Coronary artery (tissue), 2 donors: ENCODE measurements around the gene RAMP3.

Experiments used
- DNase-seq: peaks from one replicate; pipeline ENCODE4 v3.0.0-alpha.2; 2017; ENCODE audit warnings: low spot score
- H3K27ac ChIP-seq, 2 donors: fragments of 200-600 bp; sonication (generic); one replicate each; pipeline ENCODE4 v1.5.1; 2016 to 2019
- H3K4me3 ChIP-seq: fragments of 200-600 bp; sonication (generic); 2 replicates; pipeline ENCODE4 v1.5.1; 2016; ENCODE audit warnings: mild to moderate bottlenecking, moderate library complexity
- TF ChIP-seq, protein P1 (sequence below): fragments of 200-600 bp; sonication (generic); IDR thresholded peaks from one replicate; pipeline ENCODE4 v1.5.1; 2019; ENCODE audit warnings: antibody characterized with exemption

Gene RAMP3

DNA sequence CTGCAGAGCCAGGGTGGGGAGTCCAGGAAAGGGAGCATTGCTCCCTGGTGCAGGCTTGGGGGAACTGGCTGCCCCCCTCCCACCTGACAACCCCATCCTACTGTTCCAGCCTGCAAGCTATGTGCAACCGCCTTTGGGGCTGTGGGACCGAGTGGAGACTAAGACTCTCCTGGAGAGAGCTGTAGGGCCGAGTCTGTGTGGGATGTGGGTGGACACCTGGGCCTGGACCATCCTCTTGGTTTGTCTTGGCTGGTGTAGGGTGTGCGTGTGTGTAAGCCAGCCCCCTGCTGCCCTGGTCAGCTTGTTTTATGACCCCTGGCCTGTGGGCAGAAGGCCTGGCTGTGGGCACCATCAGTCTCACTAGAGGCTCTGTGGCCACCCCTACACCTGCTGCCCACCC is 1.6 kb upstream of the RAMP3 start:
- Histone ChIP-seq H3K27ac (no peak overlapping the region), H3K4me3 (no peak overlapping the region)
- peak; percentile 59 for DNase-seq
- TF ChIP-seq, protein P1, sequence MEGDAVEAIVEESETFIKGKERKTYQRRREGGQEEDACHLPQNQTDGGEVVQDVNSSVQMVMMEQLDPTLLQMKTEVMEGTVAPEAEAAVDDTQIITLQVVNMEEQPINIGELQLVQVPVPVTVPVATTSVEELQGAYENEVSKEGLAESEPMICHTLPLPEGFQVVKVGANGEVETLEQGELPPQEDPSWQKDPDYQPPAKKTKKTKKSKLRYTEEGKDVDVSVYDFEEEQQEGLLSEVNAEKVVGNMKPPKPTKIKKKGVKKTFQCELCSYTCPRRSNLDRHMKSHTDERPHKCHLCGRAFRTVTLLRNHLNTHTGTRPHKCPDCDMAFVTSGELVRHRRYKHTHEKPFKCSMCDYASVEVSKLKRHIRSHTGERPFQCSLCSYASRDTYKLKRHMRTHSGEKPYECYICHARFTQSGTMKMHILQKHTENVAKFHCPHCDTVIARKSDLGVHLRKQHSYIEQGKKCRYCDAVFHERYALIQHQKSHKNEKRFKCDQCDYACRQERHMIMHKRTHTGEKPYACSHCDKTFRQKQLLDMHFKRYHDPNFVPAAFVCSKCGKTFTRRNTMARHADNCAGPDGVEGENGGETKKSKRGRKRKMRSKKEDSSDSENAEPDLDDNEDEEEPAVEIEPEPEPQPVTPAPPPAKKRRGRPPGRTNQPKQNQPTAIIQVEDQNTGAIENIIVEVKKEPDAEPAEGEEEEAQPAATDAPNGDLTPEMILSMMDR, result no peak

DNA sequence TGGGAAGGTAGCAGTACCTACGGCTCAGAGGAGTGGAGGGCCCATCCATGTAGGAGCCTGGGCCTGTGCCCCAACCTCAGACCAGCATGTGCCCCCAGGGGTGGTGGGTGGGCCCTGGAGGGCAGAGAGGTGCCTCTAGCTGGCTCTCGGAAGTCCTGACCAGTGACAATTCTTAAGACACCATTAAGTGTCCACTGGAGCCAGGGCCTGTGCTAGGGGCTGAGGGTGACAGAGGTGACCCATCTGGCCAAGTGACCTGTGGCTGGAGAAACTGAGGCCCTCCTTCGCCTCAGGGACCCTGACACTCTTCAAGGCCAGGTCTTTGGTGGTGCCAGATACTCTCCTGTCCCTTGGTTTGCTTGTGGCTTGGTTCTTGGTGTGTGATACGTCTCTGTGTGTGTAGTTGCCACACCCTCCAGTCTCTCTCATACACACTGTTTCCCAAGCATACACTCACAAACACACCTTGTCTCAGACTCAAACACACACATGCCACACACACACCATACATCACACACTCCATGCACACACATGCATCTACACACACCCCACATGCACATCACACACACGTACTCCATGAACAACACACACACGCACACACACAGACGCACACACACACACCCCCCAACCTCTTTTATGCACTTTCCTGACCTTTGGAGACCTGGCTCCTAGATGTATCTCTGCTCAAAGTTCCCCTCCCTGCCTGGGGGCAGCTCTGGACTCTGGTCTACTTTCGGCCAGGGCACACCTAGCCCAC is 897 bp upstream of the RAMP3 start:
- DNase-seq, result peak; percentile 58
- TF ChIP-seq, protein P1, result no peak
- H3K27ac ChIP-seq, result no peak overlapping the region
- peak overlapping the region; percentile 66 for H3K4me3 ChIP-seq

DNA sequence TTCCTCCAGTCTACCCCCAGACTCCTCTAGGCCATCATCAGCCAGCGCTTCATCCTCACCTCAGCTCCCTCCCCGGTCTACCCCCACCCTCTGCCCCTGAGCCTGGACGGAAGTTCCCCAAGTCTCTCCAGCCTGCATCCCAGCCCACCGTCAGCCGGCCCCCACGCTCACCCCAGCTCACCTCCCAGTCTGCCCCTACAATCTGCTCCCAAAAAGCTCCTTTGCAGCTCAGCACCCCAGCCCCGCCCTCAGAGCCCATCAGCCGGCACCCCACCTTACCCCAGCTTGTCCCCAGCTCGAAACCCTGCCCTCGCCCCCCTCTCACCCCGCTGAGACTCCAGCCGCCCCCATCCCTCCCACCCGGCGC is 322 bp upstream of the RAMP3 start:
- Histone ChIP-seq H3K4me3 (peak overlapping the region; percentile 66), H3K27ac (peak overlapping the region in 1 of 2 donors; percentile 62)
- peak; percentile 56 for DNase-seq
- TF ChIP-seq, protein P1, result no peak

DNA sequence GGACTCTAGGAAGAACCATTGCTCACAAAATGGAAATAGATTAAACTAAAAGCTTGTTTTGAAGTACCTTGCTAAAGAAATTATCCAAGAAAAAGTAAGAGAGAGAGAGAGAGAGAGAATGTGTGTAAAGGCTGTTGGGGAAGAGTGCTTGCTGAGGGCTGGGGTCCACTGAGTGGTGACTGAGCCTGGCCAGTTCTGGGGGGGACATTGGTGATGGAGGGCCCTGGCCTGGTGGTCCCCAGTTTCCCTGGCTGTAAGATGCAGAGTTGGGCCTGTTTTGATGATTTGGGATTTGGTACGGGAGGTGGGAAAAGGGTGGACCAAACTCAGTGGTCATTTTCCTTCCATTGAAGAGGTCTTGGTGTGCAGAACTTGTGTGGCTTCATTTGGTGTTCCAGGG is 880 bp downstream of the RAMP3 start:
- TF ChIP-seq, protein P1, result no peak
- DNase-seq, result peak; percentile 61
- Histone ChIP-seq H3K27ac (peak overlapping the region in 1 of 2 donors; percentile 13), H3K4me3 (peak overlapping the region; percentile 66)

DNA sequence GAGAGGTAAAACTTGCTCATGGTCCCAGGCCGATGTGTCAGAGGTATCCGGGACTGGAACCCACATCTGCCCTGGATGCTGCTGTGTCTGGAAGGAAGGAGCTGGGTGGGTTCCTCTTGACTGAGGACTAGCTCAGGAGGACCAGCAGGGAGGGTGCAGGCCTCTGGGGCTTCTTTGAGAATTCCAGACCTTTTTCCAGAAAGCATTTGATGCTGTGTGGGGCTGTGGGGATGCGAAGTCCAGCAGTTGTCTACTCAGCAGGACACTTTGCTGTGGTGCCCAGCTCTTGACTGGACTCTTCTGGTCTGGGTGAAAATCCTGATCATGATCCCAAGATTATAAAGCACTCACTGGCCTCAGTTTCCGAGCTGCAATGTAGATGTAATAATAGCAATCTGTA is 1.7 kb downstream of the RAMP3 start:
- H3K27ac ChIP-seq, result peak overlapping the region in 1 of 2 donors; percentile 13
- TF ChIP-seq, protein P1, result no peak
- H3K4me3 ChIP-seq, result peak overlapping the region; percentile 66
- peak; percentile 57 for DNase-seq

GRCh38 chr7:45160417-45160881 is 2.9 kb downstream of the RAMP3 start:
- DNase-seq, result peak; percentile 64
- H3K4me3 ChIP-seq, result no peak overlapping the region
- TF ChIP-seq, protein P1, result no peak
- no peak overlapping the region for H3K27ac ChIP-seq

GRCh38 chr7:45161138-45161537 is 3.5 kb downstream of the RAMP3 start:
- DNase-seq, result peak; percentile 55
- TF ChIP-seq, protein P1, result no peak
- Histone ChIP-seq H3K27ac (peak overlapping the region in 1 of 2 donors; percentile 22), H3K4me3 (peak overlapping the region; percentile 23)
